Psoas muscle (tissue), 8 donors: ENCODE measurements around the gene ISG20L2. TPM values are rescaled to one million over a fixed set of nuclear protein-coding genes. Genes with fewer than 3 reads are reported as not detected.
A peak's percentile ranks its signal among the peaks of the same experiment; 100 is the strongest.

Experiments
- ATAC-seq, 4 donors: fragments of 200-7000 bp; cut with Tn5 transposase; one replicate each; pipeline ENCODE4 v1.9.1; 2020; ENCODE audit warnings: moderate library complexity in 3 of 4, mild to moderate bottlenecking in 2 of 4
- DNase-seq, 2 donors: peaks; one replicate each; pipeline ENCODE4 v3.0.0-alpha.2; 2020
- H3K27ac ChIP-seq: fragments of 200-600 bp; one replicate; pipeline ENCODE4 v1.8.0; 2022
- H3K27me3 ChIP-seq, 3 donors: fragments of 200-600 bp in 1 of 3; one replicate each; pipeline versions ENCODE4 v1.6.1 to v1.8.0; 2013 to 2022; ENCODE audit warnings: low read length in 2 of 3, mild to moderate bottlenecking in 2 of 3, moderate library complexity in 1 of 3; ENCODE audit not compliant: insufficient read depth in 3 of 3
- H3K36me3 ChIP-seq, 2 donors: fragments of 200-600 bp in 1 of 2; one replicate each; pipeline versions ENCODE4 v1.6.1 to v1.8.0; 2013 to 2022; ENCODE audit warnings: low read depth in 1 of 2, mild to moderate bottlenecking in 1 of 2, moderate library complexity in 1 of 2; ENCODE audit not compliant: insufficient read depth in 1 of 2
- H3K4me1 ChIP-seq: fragments of 200-600 bp; one replicate; pipeline ENCODE4 v1.8.0; 2022
- H3K4me3 ChIP-seq: fragments of 200-600 bp; one replicate; pipeline ENCODE4 v1.8.0; 2022; ENCODE audit warnings: mild to moderate bottlenecking
- H3K9me3 ChIP-seq: fragments of 200-600 bp; one replicate; pipeline ENCODE4 v1.8.0; 2022
- WGBS, 3 donors: extraction: QIAGEN DNeasy Blood & Tissue Kit; methylation state at CpG; one replicate each; pipeline versions ENCODE4 v1.1.6 to v1.1.7; 2013; 5-methylcytosine and 5-hydroxymethylcytosine counted together
- intact Hi-C, 2 donors: fragments of 100-400 bp; cut with DNase I; formaldehyde crosslinking; loops; one replicate each; pipeline versions ENCODE4 v1.11.0 to v1.14.2; 2022
- polyA plus RNA-seq, 3 donors: library from polyadenylated mRNA; stranded (reverse); fragments of 200-250 nt; gene quantifications; one replicate each; pipeline ENCODE4 v1.2.3, GENCODE V29; 2013
- total RNA-seq, 4 donors: library from RNA; stranded (reverse); fragmentation: NEBNext Ultra II Directional in 2 of 4; extraction: Animal tissue kit (Norgen Biotek cat#: 25700) in 2 of 4; gene quantifications; one replicate each; pipeline versions ENCODE4 v1.2.1 to v1.2.4, GENCODE V29; 2021 to 2023
- TF ChIP-seq, protein P1 (sequence below): fragments of 200-600 bp; IDR thresholded peaks from one replicate; pipeline ENCODE4 v1.8.0; 2022; ENCODE audit warnings: antibody characterized with exemption
- donor health status: healthy with polysubstance abuse.
- donor health status: DM: no; HTN: no; CAD: no; lungs with moderate emphysema.
- donor health status: Bipolar disorder and iron deficiency.
- donor health status: healthy.
- donor health status: DM: yes; HTN: yes; CAD: no.
- donor health status: DM: no; HTN: no; CAD: no.
- donor health status: DM: no; HTN: no; CAD: no.
- donor health status: DM: yes; HTN: yes; CAD: no.

Gene ISG20L2
- total and polyA plus RNA-seq, 7 donors, result 7.4 to 20.4 (median 18.2) TPM

DNA sequence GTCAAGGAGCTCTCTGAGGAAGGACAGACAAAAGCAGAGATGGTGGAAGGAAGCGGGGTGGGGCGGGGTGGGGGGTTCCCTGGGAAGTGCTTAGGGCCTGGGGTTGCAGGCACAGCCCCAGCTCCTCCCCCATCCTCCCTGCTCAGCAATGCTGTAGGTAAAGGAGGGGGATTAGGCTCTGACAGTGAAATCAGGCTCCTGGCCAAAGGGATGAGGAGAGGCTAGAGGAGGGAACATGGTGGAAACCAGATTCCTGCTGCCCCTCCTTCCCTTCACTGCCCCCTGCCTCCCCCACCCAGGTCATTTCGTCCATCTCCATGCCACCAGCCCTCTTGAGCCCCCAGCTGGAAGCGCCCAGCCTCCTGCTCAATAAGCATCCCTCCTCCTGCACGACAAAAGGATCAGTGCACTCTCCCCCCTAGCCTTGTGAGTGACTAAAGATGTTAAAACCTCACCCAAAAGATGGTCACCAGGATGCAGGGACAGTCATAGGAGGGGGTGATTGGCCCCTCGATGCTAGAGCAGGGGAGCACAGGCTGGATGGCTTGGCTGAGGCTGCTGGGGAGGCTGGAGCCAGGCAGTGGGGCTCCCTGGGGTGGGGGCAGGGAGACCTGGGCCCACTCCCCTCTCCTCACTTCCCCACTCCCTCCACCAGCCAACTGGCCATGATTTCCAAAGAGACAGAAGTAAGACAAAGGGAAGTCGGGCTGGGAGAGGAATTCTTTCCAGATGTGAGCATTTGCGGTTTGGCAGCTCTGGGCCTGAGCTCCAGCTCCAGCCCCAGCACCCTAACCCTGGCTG, 20.9 kb downstream of the ISG20L2 start:
- peaks cover 0 to 39% (median 16%) of the 10 kb centered on the region in 3 donors for H3K27me3 ChIP-seq
- ATAC-seq, result no peak
- TF ChIP-seq, protein P1, sequence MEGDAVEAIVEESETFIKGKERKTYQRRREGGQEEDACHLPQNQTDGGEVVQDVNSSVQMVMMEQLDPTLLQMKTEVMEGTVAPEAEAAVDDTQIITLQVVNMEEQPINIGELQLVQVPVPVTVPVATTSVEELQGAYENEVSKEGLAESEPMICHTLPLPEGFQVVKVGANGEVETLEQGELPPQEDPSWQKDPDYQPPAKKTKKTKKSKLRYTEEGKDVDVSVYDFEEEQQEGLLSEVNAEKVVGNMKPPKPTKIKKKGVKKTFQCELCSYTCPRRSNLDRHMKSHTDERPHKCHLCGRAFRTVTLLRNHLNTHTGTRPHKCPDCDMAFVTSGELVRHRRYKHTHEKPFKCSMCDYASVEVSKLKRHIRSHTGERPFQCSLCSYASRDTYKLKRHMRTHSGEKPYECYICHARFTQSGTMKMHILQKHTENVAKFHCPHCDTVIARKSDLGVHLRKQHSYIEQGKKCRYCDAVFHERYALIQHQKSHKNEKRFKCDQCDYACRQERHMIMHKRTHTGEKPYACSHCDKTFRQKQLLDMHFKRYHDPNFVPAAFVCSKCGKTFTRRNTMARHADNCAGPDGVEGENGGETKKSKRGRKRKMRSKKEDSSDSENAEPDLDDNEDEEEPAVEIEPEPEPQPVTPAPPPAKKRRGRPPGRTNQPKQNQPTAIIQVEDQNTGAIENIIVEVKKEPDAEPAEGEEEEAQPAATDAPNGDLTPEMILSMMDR, result no peak
- peaks cover 22% of the 10 kb centered on the region for H3K4me1 ChIP-seq
- no peak overlapping the region for H3K4me3 ChIP-seq
- no peaks in the 10 kb centered on the region for H3K36me3 ChIP-seq
- whole genome bisulfite sequencing, 3 donors, result 53 to 59% (median 54%) methylated on average over 8 of the region's 8 CpGs
- intact Hi-C loops, result no loop called here
- H3K9me3 ChIP-seq, result no peaks in the 10 kb centered on the region
- no peak overlapping the region for H3K27ac ChIP-seq
- peak in 1 of 2 donors; percentile 28 for DNase-seq

DNA sequence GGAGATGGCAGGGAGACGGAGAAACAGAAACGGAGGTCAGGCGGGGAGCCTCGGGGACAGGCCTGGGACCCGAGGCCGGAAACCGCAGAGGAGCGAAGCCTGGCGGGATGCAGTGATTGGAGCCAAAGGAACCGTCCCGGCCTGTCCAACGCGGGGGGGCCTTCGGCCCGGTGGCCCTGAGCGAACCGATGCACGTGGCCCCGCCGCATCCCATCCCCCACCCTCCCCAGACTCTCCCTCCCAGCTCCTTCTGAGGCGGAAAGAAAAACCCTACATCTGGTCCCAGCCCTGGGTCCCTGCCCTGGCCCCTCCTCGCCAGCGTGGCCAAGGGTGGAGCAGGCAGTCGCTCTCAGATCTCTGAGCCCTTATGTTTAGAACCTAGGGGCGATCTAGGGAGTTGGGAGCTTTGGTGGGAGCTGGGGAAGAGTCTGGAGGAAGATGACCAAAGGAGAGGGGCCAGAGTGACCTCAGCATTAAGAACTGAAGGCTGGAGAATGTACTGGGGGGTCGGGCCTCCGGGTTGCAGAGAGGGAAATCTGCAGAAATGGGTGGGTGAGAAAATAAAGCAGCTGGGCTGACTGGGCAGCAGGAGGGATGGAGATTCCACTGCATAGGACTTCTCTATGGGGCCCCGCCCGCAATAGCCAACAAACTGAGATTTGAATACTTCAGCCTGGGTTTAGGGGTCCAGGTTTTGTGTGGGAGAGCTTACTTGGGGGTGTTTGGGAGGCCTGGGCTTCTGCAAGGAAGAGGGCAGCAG, 21.7 kb downstream of the ISG20L2 start:
- no peaks in the 10 kb centered on the region for H3K9me3 ChIP-seq
- TF ChIP-seq, protein P1, result no peak
- peak overlapping the region; percentile 62 for H3K4me3 ChIP-seq
- peaks cover 0 to 43% (median 16%) of the 10 kb centered on the region in 3 donors for H3K27me3 ChIP-seq
- WGBS, 3 donors, result 4 to 8% (median 5%) methylated on average over 23 to 29 of the region's 29 CpGs
- H3K4me1 ChIP-seq, result peaks cover 22% of the 10 kb centered on the region
- H3K27ac ChIP-seq, result no peak overlapping the region
- no peaks in the 10 kb centered on the region for H3K36me3 ChIP-seq
- ATAC-seq, result peak; percentile 19 to 53 (median 25)
- peak; percentile 69 to 78 for DNase-seq
- intact Hi-C loops, result no loop called here

DNA sequence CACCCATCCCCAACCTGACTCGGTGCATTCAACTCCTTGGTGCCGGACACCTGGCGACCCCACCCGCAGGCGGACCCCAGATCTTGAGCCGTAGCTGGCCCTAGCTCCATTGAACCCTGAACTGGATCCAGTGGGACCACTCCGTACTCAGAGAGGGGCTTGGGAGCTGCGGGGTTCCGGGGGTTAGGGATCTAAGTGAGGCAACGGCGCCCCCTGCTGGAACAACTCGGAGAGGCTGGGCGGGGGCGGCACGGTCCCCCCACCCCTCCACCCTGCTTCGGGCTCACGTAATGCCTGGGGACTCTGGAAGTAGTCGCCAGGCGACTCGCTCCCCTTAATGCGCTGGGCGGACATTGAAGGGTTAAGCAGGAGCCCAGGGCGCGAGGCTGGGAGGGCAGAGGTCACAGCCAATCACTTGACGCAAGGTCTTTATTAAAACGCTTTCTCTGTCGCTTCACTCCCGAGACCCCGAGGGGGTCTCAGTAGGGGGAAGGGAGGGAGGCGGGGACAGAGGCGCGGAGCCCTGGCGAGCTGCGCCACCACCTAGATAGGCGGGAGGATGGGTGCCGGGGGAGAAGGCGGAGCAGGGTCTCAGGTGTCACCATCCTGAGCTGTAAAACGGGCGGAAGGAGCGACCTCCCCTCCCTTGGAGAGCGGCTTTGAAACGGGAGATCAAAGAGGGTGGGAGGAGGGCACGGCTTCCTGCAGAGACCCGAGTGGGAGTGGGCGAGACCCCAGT, 22.5 kb downstream of the ISG20L2 start:
- Histone ChIP-seq H3K9me3 (no peaks in the 10 kb centered on the region), H3K36me3 (no peaks in the 10 kb centered on the region), H3K27ac (no peak overlapping the region), H3K4me3 (peak overlapping the region; percentile 62), H3K27me3 (peaks cover 0 to 51% (median 16%) of the 10 kb centered on the region in 3 donors), H3K4me1 (peaks cover 22% of the 10 kb centered on the region)
- 1% methylated on average over 43 to 45 of the region's 45 CpGs for WGBS, 3 donors
- DNase-seq, result peak; percentile 68 to 76
- ATAC-seq, result peak; percentile 50 to 75 (median 60)
- TF ChIP-seq, protein P1, result peak; percentile 71
- intact Hi-C loops, result no loop called here

DNA sequence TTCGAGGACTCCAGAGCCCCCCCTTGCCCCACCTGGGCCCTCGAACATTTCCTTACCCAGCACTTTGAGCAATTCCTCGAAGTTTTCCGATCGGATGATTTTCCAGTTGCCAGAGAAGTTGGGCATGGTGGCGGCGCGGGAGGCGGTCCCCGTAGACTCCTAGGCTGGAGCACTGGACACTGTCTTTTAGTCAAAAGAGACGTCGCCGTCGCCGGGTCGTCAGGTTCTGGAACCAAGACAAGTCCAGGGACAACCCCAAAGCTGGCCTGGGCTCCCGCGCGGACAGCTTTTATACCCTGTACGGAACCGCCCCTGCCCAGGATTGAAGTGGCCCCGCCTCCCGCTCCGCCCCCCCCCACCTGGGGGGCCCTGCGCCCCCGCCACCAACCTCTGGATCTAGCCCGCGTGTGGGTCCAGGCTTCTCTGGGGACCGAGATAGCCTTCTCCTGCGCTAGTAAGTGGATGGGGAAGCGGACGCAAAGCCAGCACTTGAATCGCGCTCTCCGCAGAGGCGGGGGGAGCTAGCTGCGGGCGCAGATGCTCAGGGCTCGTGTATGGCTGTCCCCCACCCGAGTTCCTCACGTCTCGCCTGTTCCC, 23.1 kb downstream of the ISG20L2 start, which contains the start of gene CRABP2:
Gene CRABP2, minus strand, starts transcription at position 263 of the 597 bp plus-strand sequence. Its CDS starts 137 bp downstream, at position 126.
- no peak within 1 kb of the TSS for H3K27ac ChIP-seq
- peak; percentile 4 to 22 (median 18) for ATAC-seq
- peaks cover 0 to 58% (median 21%) of the 10 kb centered on the region in 3 donors for H3K27me3 ChIP-seq
- TF ChIP-seq, protein P1, result no peak
- WGBS, 3 donors, result 0 to 2% (median 0%) methylated on average over 41 to 42 of the region's 42 CpGs
- intact Hi-C loops, result no loop called here
- peaks cover 22% of the 10 kb centered on the region for H3K4me1 ChIP-seq
- no peaks in the 10 kb centered on the region for H3K36me3 ChIP-seq
- DNase-seq, result peak; percentile 30 to 57
- H3K4me3 ChIP-seq, result peak within 1 kb of the TSS; percentile 62
- no peaks in the 10 kb centered on the region for H3K9me3 ChIP-seq
